ENCODE data around the gene CBFA2T3. TPM values are rescaled to one million over a fixed set of nuclear protein-coding genes. Genes with fewer than 3 reads are reported as not detected.

The CBFA2T3 gene
- total and polyA plus RNA-seq, 7 experiments from 2014 or later = 0.14 to 25.2 (median 0.38) TPM; not detected in 1

DNA sequence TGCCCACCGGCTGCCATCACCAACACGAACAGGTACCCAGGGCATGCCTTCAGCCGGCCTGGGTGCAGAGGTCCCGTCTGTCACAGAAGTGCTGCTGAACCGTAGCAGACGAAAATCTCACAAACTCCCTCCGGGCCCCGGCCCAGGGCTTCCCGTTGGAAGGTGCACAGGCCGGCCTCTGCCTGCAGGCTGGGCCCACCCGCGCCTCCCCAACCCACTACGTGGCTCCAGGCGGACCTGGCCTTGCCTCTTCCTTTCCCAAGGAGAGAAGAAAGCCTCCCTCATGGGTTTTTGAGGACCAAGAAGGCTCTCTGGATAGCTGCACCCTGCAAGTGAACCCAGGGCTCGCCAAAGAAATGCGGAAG lies 65.1 kb downstream of the CBFA2T3 start:
- H3K27ac Mint-ChIP-seq = no peak overlapping the region
- no peak overlapping the region for H3K4me3 Mint-ChIP-seq
- H3K27me3 Mint-ChIP-seq = peaks cover 0 to 6% (median 0%) of the 10 kb centered on the region in 5 donors
- no peak overlapping the region for H3K4me3 ChIP-seq (ENCODE audit: low read length)
- no peaks in the 10 kb centered on the region for H3K4me1 ChIP-seq (ENCODE audit: control insufficient read depth in 2 of 2, insufficient read depth in 2 of 2, low read length in 2 of 2)
- no peaks in the 10 kb centered on the region for H3K27me3 ChIP-seq (ENCODE audit: control insufficient read depth in 2 of 2, insufficient read depth in 2 of 2, low read length in 2 of 2)
- H3K27ac ChIP-seq (ENCODE audit: low read depth, low read length) = no peak overlapping the region
- peaks cover 0 to 6% (median 0%) of the 10 kb centered on the region in 11 donors for H3K9me3 Mint-ChIP-seq
- H3K4me1 Mint-ChIP-seq = no peaks in the 10 kb centered on the region
- CTCF ChIA-PET = no interaction called here
- DNase-seq (no peak), ATAC-seq (no peak)
- POLR2A ChIA-PET = no interaction called here
- intact Hi-C loops (cut with micrococcal nuclease) = no loop called here
- no peaks in the 10 kb centered on the region for H3K36me3 ChIP-seq (ENCODE audit: control insufficient read depth in 2 of 3, insufficient read depth in 3 of 3, low read length in 3 of 3)
- H3K36me3 Mint-ChIP-seq = no peaks in the 10 kb centered on the region
- H3K9me3 ChIP-seq (ENCODE audit: control insufficient read depth in 2 of 3, low read length in 3 of 3) = no peaks in the 10 kb centered on the region

DNA sequence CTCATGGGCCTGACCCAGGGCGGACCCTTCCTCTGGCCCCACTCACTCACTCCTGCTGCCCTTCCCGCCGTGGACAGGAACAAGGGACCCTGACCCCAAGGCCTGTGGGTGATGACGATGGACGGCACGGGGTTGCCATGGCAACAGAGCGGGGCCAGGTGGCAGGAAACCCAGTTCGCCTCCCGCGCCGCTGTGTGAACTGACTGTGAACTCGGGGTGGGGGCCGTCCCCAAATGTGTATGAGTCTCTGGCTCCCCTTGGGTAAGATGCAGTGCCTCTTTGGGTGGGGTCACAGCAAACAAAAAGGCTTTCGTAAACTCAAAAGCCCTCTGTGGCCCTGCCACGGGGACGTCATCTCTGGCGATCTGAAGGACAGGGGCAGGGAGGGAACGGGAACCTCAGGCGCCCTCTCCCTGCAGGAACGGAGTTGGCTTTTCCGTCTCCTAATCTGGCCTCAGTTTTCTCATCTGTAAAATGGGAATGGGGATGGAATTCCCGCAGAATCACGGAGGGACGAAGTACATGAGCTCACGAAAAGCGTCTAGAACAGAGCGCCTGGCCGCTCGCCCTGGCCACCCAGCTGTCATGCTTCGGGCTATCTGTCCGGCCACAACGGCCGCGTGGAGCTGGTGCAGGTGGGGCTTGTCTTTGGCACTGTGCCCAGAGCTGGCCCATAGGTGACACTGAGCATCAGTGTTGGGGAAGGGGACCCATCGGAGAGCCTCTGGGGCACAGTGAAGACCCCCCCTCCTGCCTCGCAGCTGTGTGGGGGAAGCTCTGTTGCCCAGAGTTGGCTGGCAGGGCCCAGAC lies 65.7 kb downstream of the CBFA2T3 start:
- ChIA-PET CTCF (no interaction called here), POLR2A (no interaction called here)
- peaks cover 0 to 6% (median 0%) of the 10 kb centered on the region in 5 donors for H3K27me3 Mint-ChIP-seq
- Histone ChIP-seq H3K4me1 (ENCODE audit: control insufficient read depth in 2 of 2, insufficient read depth in 2 of 2, low read length in 2 of 2) (no peaks in the 10 kb centered on the region), H3K9me3 (ENCODE audit: control insufficient read depth in 2 of 3, low read length in 3 of 3) (no peaks in the 10 kb centered on the region), H3K4me3 (ENCODE audit: low read length) (no peak overlapping the region), H3K27ac (ENCODE audit: low read depth, low read length) (no peak overlapping the region), H3K36me3 (ENCODE audit: control insufficient read depth in 2 of 3, insufficient read depth in 3 of 3, low read length in 3 of 3) (no peaks in the 10 kb centered on the region), H3K27me3 (ENCODE audit: control insufficient read depth in 2 of 2, insufficient read depth in 2 of 2, low read length in 2 of 2) (no peaks in the 10 kb centered on the region)
- H3K36me3 Mint-ChIP-seq = no peaks in the 10 kb centered on the region
- DNase-seq = no peak
- peaks cover 0 to 6% (median 0%) of the 10 kb centered on the region in 11 donors for H3K9me3 Mint-ChIP-seq
- no peak overlapping the region for H3K4me3 Mint-ChIP-seq
- intact Hi-C loops (cut with micrococcal nuclease) = no loop called here
- no peak overlapping the region for H3K27ac Mint-ChIP-seq
- H3K4me1 Mint-ChIP-seq = no peaks in the 10 kb centered on the region
- no peak for ATAC-seq

DNA sequence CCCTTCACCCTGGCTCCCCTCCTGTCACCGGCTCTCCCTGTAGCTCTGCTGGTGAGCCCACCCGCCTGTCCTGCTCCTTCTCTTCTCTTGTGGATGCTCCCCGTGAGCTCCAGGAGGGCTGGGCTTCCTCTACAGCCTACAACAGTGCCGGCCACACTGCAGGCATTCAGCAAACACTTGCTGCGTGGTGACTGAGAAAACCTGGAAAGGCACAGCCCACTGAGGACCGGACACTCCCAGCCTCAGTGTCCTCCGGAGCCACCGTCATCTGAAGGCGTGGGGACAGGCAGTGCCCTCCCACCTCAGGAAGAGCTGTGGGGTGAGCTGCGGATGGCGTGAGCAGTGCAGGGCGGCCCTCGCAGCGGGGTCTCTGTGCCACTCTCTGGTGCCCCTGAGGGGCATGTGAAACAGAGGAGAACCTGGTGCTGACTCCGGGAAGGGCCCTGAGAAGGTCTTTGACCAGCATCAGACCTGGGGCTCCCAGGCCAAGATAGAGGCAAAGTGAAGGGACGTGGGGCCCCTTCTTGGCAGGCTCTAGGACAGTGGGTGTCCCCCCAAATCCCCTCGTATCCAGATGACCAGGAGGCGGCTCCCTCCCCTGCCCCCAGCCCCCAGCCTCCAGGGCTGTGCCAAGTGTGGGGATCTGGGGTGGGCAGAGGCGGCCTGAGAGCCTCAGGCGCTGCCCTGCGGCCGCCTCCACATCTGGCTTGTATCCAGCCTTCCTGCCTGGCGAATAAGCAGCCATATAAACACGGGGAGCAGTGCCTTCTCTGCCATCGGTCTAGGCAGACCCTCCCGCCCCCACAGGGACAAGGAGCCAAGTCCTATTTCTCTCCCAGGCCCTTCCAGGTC lies 66.5 kb downstream of the CBFA2T3 start:
- POLR2A ChIA-PET = no interaction called here
- no peak overlapping the region for H3K4me3 Mint-ChIP-seq
- ATAC-seq (no peak), DNase-seq (no peak)
- Histone ChIP-seq H3K27me3 (ENCODE audit: control insufficient read depth in 2 of 2, insufficient read depth in 2 of 2, low read length in 2 of 2) (no peaks in the 10 kb centered on the region), H3K4me1 (ENCODE audit: control insufficient read depth in 2 of 2, insufficient read depth in 2 of 2, low read length in 2 of 2) (no peaks in the 10 kb centered on the region), H3K36me3 (ENCODE audit: control insufficient read depth in 2 of 3, insufficient read depth in 3 of 3, low read length in 3 of 3) (no peaks in the 10 kb centered on the region), H3K27ac (ENCODE audit: low read depth, low read length) (no peak overlapping the region), H3K4me3 (ENCODE audit: low read length) (no peak overlapping the region), H3K9me3 (ENCODE audit: control insufficient read depth in 2 of 3, low read length in 3 of 3) (no peaks in the 10 kb centered on the region)
- peaks cover 0 to 6% (median 0%) of the 10 kb centered on the region in 5 donors for H3K27me3 Mint-ChIP-seq
- peaks cover 0 to 6% (median 0%) of the 10 kb centered on the region in 11 donors for H3K9me3 Mint-ChIP-seq
- peaks cover 0 to 4% (median 0%) of the 10 kb centered on the region in 7 donors for H3K4me1 Mint-ChIP-seq
- H3K27ac Mint-ChIP-seq = no peak overlapping the region
- intact Hi-C loops (cut with micrococcal nuclease) = no loop called here
- CTCF ChIA-PET = no interaction called here
- H3K36me3 Mint-ChIP-seq = no peaks in the 10 kb centered on the region

GRCh38 chr16:88909431-88910210 lies 67.4 kb downstream of the CBFA2T3 start:
- no peaks in the 10 kb centered on the region for H3K36me3 ChIP-seq (ENCODE audit: control insufficient read depth in 2 of 3, insufficient read depth in 3 of 3, low read length in 3 of 3)
- no peak overlapping the region for H3K4me3 ChIP-seq (ENCODE audit: low read length)
- H3K4me1 ChIP-seq (ENCODE audit: control insufficient read depth in 2 of 2, insufficient read depth in 2 of 2, low read length in 2 of 2) = no peaks in the 10 kb centered on the region
- H3K36me3 Mint-ChIP-seq = no peaks in the 10 kb centered on the region
- POLR2A ChIA-PET = no interaction called here
- H3K9me3 Mint-ChIP-seq = peaks cover 0 to 6% (median 0%) of the 10 kb centered on the region in 11 donors
- ATAC-seq = no peak
- H3K4me3 Mint-ChIP-seq = no peak overlapping the region
- peaks cover 0 to 4% (median 0%) of the 10 kb centered on the region in 7 donors for H3K4me1 Mint-ChIP-seq
- H3K27me3 Mint-ChIP-seq = peaks cover 0 to 6% (median 0%) of the 10 kb centered on the region in 5 donors
- no peaks in the 10 kb centered on the region for H3K9me3 ChIP-seq (ENCODE audit: control insufficient read depth in 2 of 3, low read length in 3 of 3)
- no peak overlapping the region for H3K27ac ChIP-seq (ENCODE audit: low read depth, low read length)
- intact Hi-C loops (cut with micrococcal nuclease) = no loop called here
- no peak for DNase-seq
- CTCF ChIA-PET = no interaction called here
- H3K27me3 ChIP-seq (ENCODE audit: control insufficient read depth in 2 of 2, insufficient read depth in 2 of 2, low read length in 2 of 2) = no peaks in the 10 kb centered on the region
- no peak overlapping the region for H3K27ac Mint-ChIP-seq

DNA sequence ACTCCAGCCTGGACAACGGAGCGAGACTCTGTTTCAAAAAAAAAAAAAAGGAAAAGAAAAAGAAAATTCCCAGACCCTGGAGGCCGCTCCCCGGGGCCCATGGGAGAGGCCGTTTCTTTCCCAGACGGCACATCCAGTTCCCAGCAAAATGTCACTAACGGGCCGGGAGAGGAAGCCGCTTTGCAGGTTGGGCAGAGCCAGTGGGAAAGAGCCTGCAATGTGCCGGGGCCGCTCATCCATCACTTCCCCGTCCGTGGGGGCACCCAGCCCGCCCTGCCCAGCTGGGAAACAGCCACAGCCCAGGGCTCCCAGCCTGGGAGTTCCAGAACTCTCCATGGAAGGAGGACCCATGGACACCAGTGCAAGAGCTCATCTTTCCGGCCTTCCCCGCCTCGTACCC lies 68.7 kb downstream of the CBFA2T3 start:
- CTCF ChIA-PET = no interaction called here
- H3K27ac Mint-ChIP-seq = no peak overlapping the region

GRCh38 chr16:88907768-88908167 lies 69.2 kb downstream of the CBFA2T3 start:
- peaks cover 0 to 3% (median 0%) of the 10 kb centered on the region in 5 donors for H3K27me3 Mint-ChIP-seq
- peaks cover 0 to 4% (median 0%) of the 10 kb centered on the region in 7 donors for H3K4me1 Mint-ChIP-seq
- no peaks in the 10 kb centered on the region for H3K9me3 Mint-ChIP-seq
- POLR2A ChIA-PET = no interaction called here
- no peaks in the 10 kb centered on the region for H3K36me3 Mint-ChIP-seq
- Histone ChIP-seq H3K4me1 (ENCODE audit: control insufficient read depth in 2 of 2, insufficient read depth in 2 of 2, low read length in 2 of 2) (no peaks in the 10 kb centered on the region), H3K27me3 (ENCODE audit: control insufficient read depth in 2 of 2, insufficient read depth in 2 of 2, low read length in 2 of 2) (no peaks in the 10 kb centered on the region), H3K27ac (ENCODE audit: low read depth, low read length) (no peak overlapping the region), H3K4me3 (ENCODE audit: low read length) (no peak overlapping the region), H3K36me3 (ENCODE audit: control insufficient read depth in 2 of 3, insufficient read depth in 3 of 3, low read length in 3 of 3) (no peaks in the 10 kb centered on the region), H3K9me3 (ENCODE audit: control insufficient read depth in 2 of 3, low read length in 3 of 3) (no peaks in the 10 kb centered on the region)
- H3K27ac Mint-ChIP-seq = peak overlapping the region in 1 of 9 donors; percentile 18
- ATAC-seq (no peak), DNase-seq (no peak)
- CTCF ChIA-PET = no interaction called here
- intact Hi-C loops (cut with micrococcal nuclease) = no loop called here
- H3K4me3 Mint-ChIP-seq = no peak overlapping the region

More for the DNA sequence above, 68.7 kb downstream of the CBFA2T3 start:
- no peaks in the 10 kb centered on the region for H3K9me3 ChIP-seq (ENCODE audit: control insufficient read depth in 2 of 3, low read length in 3 of 3)
- no peak overlapping the region for H3K4me3 ChIP-seq (ENCODE audit: low read length)
- POLR2A ChIA-PET = no interaction called here
- no peaks in the 10 kb centered on the region for H3K4me1 ChIP-seq (ENCODE audit: control insufficient read depth in 2 of 2, insufficient read depth in 2 of 2, low read length in 2 of 2)
- no peaks in the 10 kb centered on the region for H3K27me3 ChIP-seq (ENCODE audit: control insufficient read depth in 2 of 2, insufficient read depth in 2 of 2, low read length in 2 of 2)
- no peak for DNase-seq
- no peak for ATAC-seq
- no peaks in the 10 kb centered on the region for H3K36me3 ChIP-seq (ENCODE audit: control insufficient read depth in 2 of 3, insufficient read depth in 3 of 3, low read length in 3 of 3)
- Mint-ChIP-seq H3K36me3 (no peaks in the 10 kb centered on the region), H3K4me1 (peaks cover 0 to 4% (median 0%) of the 10 kb centered on the region in 7 donors), H3K4me3 (no peak overlapping the region), H3K27me3 (peaks cover 0 to 3% (median 0%) of the 10 kb centered on the region in 5 donors), H3K9me3 (no peaks in the 10 kb centered on the region)
- intact Hi-C loops (cut with micrococcal nuclease) = no loop called here
- H3K27ac ChIP-seq (ENCODE audit: low read depth, low read length) = no peak overlapping the region
